Panc1 (cell line): ENCODE results near the gene THSD8. TPM values are rescaled to one million over a fixed set of nuclear protein-coding genes. Genes with fewer than 3 reads are reported as not detected.
A peak's percentile ranks its signal among the peaks of the same experiment; 100 is the strongest.

ENCODE experiments used
- ATAC-seq: fragments of 200-7000 bp; cut with Tn5 transposase; 2 replicates; pipeline ENCODE4 v1.9.1; 2020; ENCODE audit warnings: mild to moderate bottlenecking, moderate library complexity
- BruUV-seq: library from RNA; stranded (reverse); fragments of 400-500 nt; replicated peaks from 2 replicates; lab custom pipeline; 2021; lab: Mats Ljungman, UMichigan
- CTCF ChIA-PET: fragments of 300-600 bp; sonication (Branson Sonifier 250); formaldehyde crosslinking; loops from one replicate; lab custom pipeline; 2022; ENCODE audit warnings: antibody characterized with exemption; lab: Charles Lee
- POLR2A ChIA-PET: fragments of 300-600 bp; sonication (Branson Sonifier 250); formaldehyde crosslinking; loops from one replicate; lab custom pipeline; 2022; ENCODE audit warnings: antibody characterized with exemption; lab: Charles Lee
- DNase-seq: peaks from one replicate; pipeline ENCODE4 v3.0.0-alpha.2; 2010; ENCODE audit warnings: low read depth, low spot score
- H3K27ac ChIP-seq: 2 replicates; pipeline ENCODE4 v1.5.1; 2011; ENCODE audit warnings: mild to moderate bottlenecking, low read length, inconsistent platforms
- H3K27me3 ChIP-seq: fragments of 200-500 bp; sonication (Bioruptor generic); 2 replicates; pipeline ENCODE4 v1.6.0; 2014; ENCODE audit warnings: low read length, inconsistent platforms; ENCODE audit not compliant: control insufficient read depth, insufficient read depth
- H3K36me3 ChIP-seq: fragments of 200-500 bp; sonication (Bioruptor generic); 2 replicates; pipeline ENCODE4 v1.5.1; 2014; ENCODE audit warnings: inconsistent platforms, mild to moderate bottlenecking, low read length, moderate library complexity; ENCODE audit not compliant: control insufficient read depth, insufficient read depth
- H3K4me1 ChIP-seq: 2 replicates; pipeline ENCODE4 v1.5.1; 2011; ENCODE audit warnings: inconsistent platforms, mild to moderate bottlenecking, low read length, moderate library complexity; ENCODE audit not compliant: control insufficient read depth, insufficient read depth
- H3K4me3 ChIP-seq, 2 experiments: 2 replicates each; pipeline ENCODE4 v1.5.1; 2011 to 2012; ENCODE audit warnings: low read depth in 2 of 2, low read length in 2 of 2, mild to moderate bottlenecking in 2 of 2, inconsistent platforms in 1 of 2, moderate library complexity in 1 of 2
- H3K9me3 ChIP-seq: fragments of 200-500 bp; sonication (Bioruptor generic); 2 replicates; pipeline ENCODE4 v1.5.1; 2014; ENCODE audit warnings: low read depth, mild to moderate bottlenecking, inconsistent platforms, low read length, moderate library complexity; ENCODE audit not compliant: control insufficient read depth, insufficient read depth
- CTCF ChIP-seq: fragments of 450-650 bp; IDR thresholded peaks from 2 replicates; pipeline ENCODE4 v1.5.1; 2017; ENCODE audit warnings: mild to moderate bottlenecking
- REST ChIP-seq, 2 experiments: IDR thresholded peaks; 2 replicates each; pipeline ENCODE4 v1.6.1; 2011 to 2012; ENCODE audit warnings: low read depth in 2 of 2, control low read depth in 1 of 2, low read length in 1 of 2, mild to moderate bottlenecking in 1 of 2, moderate library complexity in 1 of 2; ENCODE audit not compliant: insufficient read depth in 1 of 2
- SIN3A ChIP-seq: IDR thresholded peaks from 2 replicates; pipeline ENCODE4 v1.6.1; 2012; ENCODE audit warnings: low read depth, mild to moderate bottlenecking, low read length, moderate library complexity, borderline replicate concordance; ENCODE audit not compliant: insufficient read depth
- in situ Hi-C: cut with HindIII; loops from 2 replicates; pipeline ENCODE4 v1.10.0; 2016; ENCODE audit warnings: low sequenced_read_pairs, low pct_unique_long_range_greater_than_20kb
- intact Hi-C: fragments of 100-400 bp; cut with micrococcal nuclease; formaldehyde crosslinking; loops from one replicate; pipeline ENCODE4 v1.10.0; 2022; ENCODE audit not compliant: unreplicated experiment
- total RNA-seq: library from RNA; stranded (reverse); gene quantifications from one replicate; pipeline ENCODE4 v1.2.1, GENCODE V29; 2021; ENCODE audit not compliant: unreplicated experiment

Gene THSD8
- total RNA-seq, 1 experiment from 2014 or later: 24.8 TPM

DNA sequence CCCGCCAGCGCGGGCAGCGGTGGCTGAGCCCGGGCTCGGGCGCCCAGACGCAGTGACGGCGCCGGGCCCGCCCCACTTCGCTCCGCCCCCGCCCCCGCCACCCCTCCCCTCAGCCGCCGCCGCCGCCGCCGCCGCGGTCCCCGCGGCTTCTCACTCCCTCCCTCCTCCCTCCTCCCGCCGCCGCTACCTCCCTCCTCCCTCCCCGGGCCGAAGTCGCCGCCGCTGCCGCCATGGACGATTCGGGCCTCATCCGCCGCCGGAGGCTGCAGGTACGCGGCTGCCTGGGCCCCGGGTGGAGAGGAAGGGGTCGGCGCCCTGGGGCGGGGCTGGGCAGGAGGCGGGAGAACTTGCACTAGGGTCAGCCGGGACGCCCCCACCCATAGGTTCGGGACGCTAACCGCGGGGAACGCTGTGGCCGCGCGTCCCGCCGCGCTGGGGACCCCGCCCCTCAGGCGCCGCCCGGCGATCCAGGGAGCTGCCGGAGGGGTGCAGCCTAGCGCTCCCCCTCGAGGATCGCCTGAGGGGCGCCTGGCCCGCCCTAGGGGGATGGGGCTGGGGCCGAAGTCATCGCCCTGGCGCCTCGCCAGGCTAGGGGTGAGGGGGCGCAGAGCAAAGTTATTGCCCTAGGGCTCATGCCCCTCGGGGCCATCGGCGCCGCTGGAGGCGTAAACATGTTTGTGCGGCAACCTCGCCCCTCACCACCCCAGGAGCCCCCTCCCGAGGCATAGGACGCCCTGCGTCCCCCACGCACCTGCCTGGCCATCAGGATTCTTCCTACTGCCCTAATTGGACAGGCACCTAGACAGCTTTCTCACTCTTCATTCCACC lies 32.1 kb downstream of the THSD8 start:
- BruUV-seq: no TSS peak
- CTCF ChIA-PET: no interaction called here
- peak overlapping the region; percentile 47 to 57 for H3K4me3 ChIP-seq
- H3K9me3 ChIP-seq: no peaks in the 10 kb centered on the region
- peaks cover 4% of the 10 kb centered on the region for H3K4me1 ChIP-seq
- POLR2A ChIA-PET: no interaction called here
- in situ Hi-C loops: no loop called here
- no peaks in the 10 kb centered on the region; the same call in 1 of the 2 replicates for H3K36me3 ChIP-seq
- intact Hi-C loops: no loop called here
- DNase-seq: no peak
- H3K27ac ChIP-seq: no peak overlapping the region
- no peaks in the 10 kb centered on the region; the same call in 1 of the 2 replicates for H3K27me3 ChIP-seq
- peak; percentile 46 for ATAC-seq
- TF ChIP-seq REST (IDR thresholded peaks at IDR 0.05; ENCODE audit: insufficient read depth in 1 of 2, low read depth in 2 of 2, low read length in 1 of 2) (no peak), SIN3A (0 out of 2 replicates have a peak, but pooled peaks have one; percentile 37), CTCF (peak; percentile 10; the same call in 1 of the 2 replicates)

GRCh38 chr19:12834566-12834943 lies 32.7 kb downstream of the THSD8 start, which contains the start of gene RTBDN:
TSS of gene RTBDN (minus strand) at chr19:12834579. CDS start at chr19:12829979, 4,600 bp downstream.
- in situ Hi-C loops (no loop called here), intact Hi-C loops (no loop called here)
- Histone ChIP-seq H3K4me3 (peak within 1 kb of the TSS; percentile 57 to 58), H3K27ac (peak within 1 kb of the TSS; percentile 12; the same call in 1 of the 2 replicates), H3K9me3 (no peaks in the 10 kb centered on the region), H3K36me3 (no peaks in the 10 kb centered on the region; the same call in 1 of the 2 replicates), H3K27me3 (no peaks in the 10 kb centered on the region; the same call in 1 of the 2 replicates), H3K4me1 (peaks cover 4% of the 10 kb centered on the region)
- ChIA-PET POLR2A (no interaction called here), CTCF (no interaction called here)
- no peak for ATAC-seq
- DNase-seq: no peak
- BruUV-seq: no TSS peak
- TF ChIP-seq REST (IDR thresholded peaks at IDR 0.05; ENCODE audit: insufficient read depth in 1 of 2, low read depth in 2 of 2, low read length in 1 of 2) (no peak), SIN3A (no peak), CTCF (no peak)
